ENCODE results near the gene MRPS22.

- no peak for TF ChIP-seq CTCF (IDR thresholded peaks at IDR 0.05; ENCODE audit: borderline replicate concordance, extremely low read depth, low read length, poor library complexity, severe bottlenecking)
- TF ChIP-seq EZH2 (IDR thresholded peaks at IDR 0.05; ENCODE audit: borderline replicate concordance, low read depth, low read length, severe bottlenecking): no peak
These were observed 21.5 kb upstream of the MRPS22 start for GRCh38 chr3:139322346-139322745.

All from DND-41 (cell line).